ENCODE results near the gene NR5A1. TPM values are rescaled to one million over a fixed set of nuclear protein-coding genes. Genes with fewer than 3 reads are reported as not detected.

NR5A1 gene
- under 1 TPM in 1 of 2 donors, not detected in 1; 0.02 TPM for polyA plus RNA-seq

- Histone ChIP-seq H3K9me3 (ENCODE audit: control insufficient read depth in 2 of 2, insufficient read depth in 1 of 2, low read depth in 1 of 2, low read length in 1 of 2) (peaks cover 0 to 5% of the 10 kb centered on the region in 2 donors), H3K36me3 (ENCODE audit: control insufficient read depth in 2 of 2, insufficient read depth in 2 of 2, low read length in 1 of 2) (no peaks in the 10 kb centered on the region), H3K27me3 (ENCODE audit: control insufficient read depth in 1 of 2, insufficient read depth in 2 of 2, low read length in 2 of 2) (peaks cover 0 to 26% of the 10 kb centered on the region in 2 donors), H3K4me3 (ENCODE audit: low read depth in 1 of 2, low read length in 2 of 2) (no peak within 1 kb of the TSS), H3K4me1 (ENCODE audit: control insufficient read depth in 2 of 2, insufficient read depth in 2 of 2, low read length in 1 of 2) (peaks cover 10 to 12% of the 10 kb centered on the region in 2 donors), H3K27ac (ENCODE audit: low read depth in 2 of 2, low read length in 1 of 2) (no peak within 1 kb of the TSS)
- WGBS, 2 donors: 94 to 96% methylated on average over 30 to 34 of the region's 34 CpGs
Observed at GRCh38 chr9:124506931-124507879, at the start of gene NR5A1. NR5A1 (minus strand) TSS chr9:124507399; CDS start chr9:124503395, 4,004 bp downstream.

- Histone ChIP-seq H3K4me3 (ENCODE audit: low read depth in 1 of 2, low read length in 2 of 2) (no peak overlapping the region), H3K27me3 (ENCODE audit: control insufficient read depth in 1 of 2, insufficient read depth in 2 of 2, low read length in 2 of 2) (no peaks in the 10 kb centered on the region), H3K36me3 (ENCODE audit: control insufficient read depth in 2 of 2, insufficient read depth in 2 of 2, low read length in 1 of 2) (no peaks in the 10 kb centered on the region), H3K27ac (ENCODE audit: low read depth in 2 of 2, low read length in 1 of 2) (no peak overlapping the region), H3K4me1 (ENCODE audit: control insufficient read depth in 2 of 2, insufficient read depth in 2 of 2, low read length in 1 of 2) (peaks cover 0 to 2% of the 10 kb centered on the region in 2 donors), H3K9me3 (ENCODE audit: control insufficient read depth in 2 of 2, insufficient read depth in 1 of 2, low read depth in 1 of 2, low read length in 1 of 2) (no peaks in the 10 kb centered on the region)
- 65 to 75% methylated on average over 3 of the region's 3 CpGs for WGBS, 2 donors
Observed at GRCh38 chr9:124555043-124555442, 47.8 kb upstream of the NR5A1 start.

GRCh38 chr9:124553738-124554137, 46.5 kb upstream of the NR5A1 start:
- WGBS, 2 donors: 59 to 61% methylated on average over 3 of the region's 3 CpGs
- H3K4me1 ChIP-seq (ENCODE audit: control insufficient read depth in 2 of 2, insufficient read depth in 2 of 2, low read length in 1 of 2): peaks cover 0 to 2% of the 10 kb centered on the region in 2 donors

GRCh38 chr9:124552273-124552605, 45.0 kb upstream of the NR5A1 start:
- no peaks in the 10 kb centered on the region for H3K36me3 ChIP-seq (ENCODE audit: control insufficient read depth in 2 of 2, insufficient read depth in 2 of 2, low read length in 1 of 2)
- WGBS, 2 donors: 94 to 97% methylated on average over 2 of the region's 2 CpGs
- H3K27me3 ChIP-seq (ENCODE audit: control insufficient read depth in 1 of 2, insufficient read depth in 2 of 2, low read length in 2 of 2): no peaks in the 10 kb centered on the region
- peaks cover 0 to 2% of the 10 kb centered on the region in 2 donors for H3K4me1 ChIP-seq (ENCODE audit: control insufficient read depth in 2 of 2, insufficient read depth in 2 of 2, low read length in 1 of 2)
- peak overlapping the region in 1 of 2 donors; percentile 6 for H3K27ac ChIP-seq (ENCODE audit: low read depth in 2 of 2, low read length in 1 of 2)
- H3K4me3 ChIP-seq (ENCODE audit: low read depth in 1 of 2, low read length in 2 of 2): no peak overlapping the region
- no peaks in the 10 kb centered on the region for H3K9me3 ChIP-seq (ENCODE audit: control insufficient read depth in 2 of 2, insufficient read depth in 1 of 2, low read depth in 1 of 2, low read length in 1 of 2)

More at GRCh38 chr9:124553738-124554137, 46.5 kb upstream of the NR5A1 start:
- no peaks in the 10 kb centered on the region for H3K36me3 ChIP-seq (ENCODE audit: control insufficient read depth in 2 of 2, insufficient read depth in 2 of 2, low read length in 1 of 2)
- no peak overlapping the region for H3K27ac ChIP-seq (ENCODE audit: low read depth in 2 of 2, low read length in 1 of 2)
- H3K27me3 ChIP-seq (ENCODE audit: control insufficient read depth in 1 of 2, insufficient read depth in 2 of 2, low read length in 2 of 2): no peaks in the 10 kb centered on the region
- no peaks in the 10 kb centered on the region for H3K9me3 ChIP-seq (ENCODE audit: control insufficient read depth in 2 of 2, insufficient read depth in 1 of 2, low read depth in 1 of 2, low read length in 1 of 2)
- H3K4me3 ChIP-seq (ENCODE audit: low read depth in 1 of 2, low read length in 2 of 2): no peak overlapping the region

GRCh38 chr9:124551472-124552272, 44.5 kb upstream of the NR5A1 start:
- 25 to 30% methylated on average over 4 of the region's 4 CpGs for WGBS, 2 donors
- H3K4me1 ChIP-seq (ENCODE audit: control insufficient read depth in 2 of 2, insufficient read depth in 2 of 2, low read length in 1 of 2): peaks cover 0 to 2% of the 10 kb centered on the region in 2 donors
- H3K27me3 ChIP-seq (ENCODE audit: control insufficient read depth in 1 of 2, insufficient read depth in 2 of 2, low read length in 2 of 2): no peaks in the 10 kb centered on the region
- no peaks in the 10 kb centered on the region for H3K9me3 ChIP-seq (ENCODE audit: control insufficient read depth in 2 of 2, insufficient read depth in 1 of 2, low read depth in 1 of 2, low read length in 1 of 2)
- H3K27ac ChIP-seq (ENCODE audit: low read depth in 2 of 2, low read length in 1 of 2): peak overlapping the region in 1 of 2 donors; percentile 6
- no peak overlapping the region for H3K4me3 ChIP-seq (ENCODE audit: low read depth in 1 of 2, low read length in 2 of 2)
- H3K36me3 ChIP-seq (ENCODE audit: control insufficient read depth in 2 of 2, insufficient read depth in 2 of 2, low read length in 1 of 2): no peaks in the 10 kb centered on the region

GRCh38 chr9:124550072-124550471, 42.9 kb upstream of the NR5A1 start:
- Histone ChIP-seq H3K27ac (ENCODE audit: low read depth in 2 of 2, low read length in 1 of 2) (no peak overlapping the region), H3K36me3 (ENCODE audit: control insufficient read depth in 2 of 2, insufficient read depth in 2 of 2, low read length in 1 of 2) (no peaks in the 10 kb centered on the region), H3K4me3 (ENCODE audit: low read depth in 1 of 2, low read length in 2 of 2) (no peak overlapping the region), H3K4me1 (ENCODE audit: control insufficient read depth in 2 of 2, insufficient read depth in 2 of 2, low read length in 1 of 2) (peaks cover 0 to 2% of the 10 kb centered on the region in 2 donors), H3K27me3 (ENCODE audit: control insufficient read depth in 1 of 2, insufficient read depth in 2 of 2, low read length in 2 of 2) (no peaks in the 10 kb centered on the region), H3K9me3 (ENCODE audit: control insufficient read depth in 2 of 2, insufficient read depth in 1 of 2, low read depth in 1 of 2, low read length in 1 of 2) (no peaks in the 10 kb centered on the region)
- WGBS, 2 donors: 83 to 85% methylated on average over 2 of the region's 2 CpGs

- H3K27ac ChIP-seq (ENCODE audit: low read depth in 2 of 2, low read length in 1 of 2): no peak overlapping the region
- WGBS, 2 donors: 48 to 52% methylated on average over 1 of the region's 1 CpG
- H3K9me3 ChIP-seq (ENCODE audit: control insufficient read depth in 2 of 2, insufficient read depth in 1 of 2, low read depth in 1 of 2, low read length in 1 of 2): no peaks in the 10 kb centered on the region
- H3K4me3 ChIP-seq (ENCODE audit: low read depth in 1 of 2, low read length in 2 of 2): no peak overlapping the region
- peaks cover 0 to 2% of the 10 kb centered on the region in 2 donors for H3K4me1 ChIP-seq (ENCODE audit: control insufficient read depth in 2 of 2, insufficient read depth in 2 of 2, low read length in 1 of 2)
- H3K27me3 ChIP-seq (ENCODE audit: control insufficient read depth in 1 of 2, insufficient read depth in 2 of 2, low read length in 2 of 2): no peaks in the 10 kb centered on the region
- no peaks in the 10 kb centered on the region for H3K36me3 ChIP-seq (ENCODE audit: control insufficient read depth in 2 of 2, insufficient read depth in 2 of 2, low read length in 1 of 2)
Observed at GRCh38 chr9:124549016-124549415, 41.8 kb upstream of the NR5A1 start.

- H3K4me3 ChIP-seq (ENCODE audit: low read depth in 1 of 2, low read length in 2 of 2): no peak overlapping the region
- H3K36me3 ChIP-seq (ENCODE audit: control insufficient read depth in 2 of 2, insufficient read depth in 2 of 2, low read length in 1 of 2): no peaks in the 10 kb centered on the region
- no peaks in the 10 kb centered on the region for H3K4me1 ChIP-seq (ENCODE audit: control insufficient read depth in 2 of 2, insufficient read depth in 2 of 2, low read length in 1 of 2)
- H3K9me3 ChIP-seq (ENCODE audit: control insufficient read depth in 2 of 2, insufficient read depth in 1 of 2, low read depth in 1 of 2, low read length in 1 of 2): no peaks in the 10 kb centered on the region
- WGBS, 2 donors: 94 to 95% methylated on average over 2 of the region's 2 CpGs
- no peak overlapping the region for H3K27ac ChIP-seq (ENCODE audit: low read depth in 2 of 2, low read length in 1 of 2)
- H3K27me3 ChIP-seq (ENCODE audit: control insufficient read depth in 1 of 2, insufficient read depth in 2 of 2, low read length in 2 of 2): no peaks in the 10 kb centered on the region
Observed at GRCh38 chr9:124544535-124544934, 37.3 kb upstream of the NR5A1 start.

- H3K27ac ChIP-seq (ENCODE audit: low read depth in 2 of 2, low read length in 1 of 2): no peak overlapping the region
- no peaks in the 10 kb centered on the region for H3K27me3 ChIP-seq (ENCODE audit: control insufficient read depth in 1 of 2, insufficient read depth in 2 of 2, low read length in 2 of 2)
- H3K9me3 ChIP-seq (ENCODE audit: control insufficient read depth in 2 of 2, insufficient read depth in 1 of 2, low read depth in 1 of 2, low read length in 1 of 2): no peaks in the 10 kb centered on the region
- no peaks in the 10 kb centered on the region for H3K4me1 ChIP-seq (ENCODE audit: control insufficient read depth in 2 of 2, insufficient read depth in 2 of 2, low read length in 1 of 2)
- no peak overlapping the region for H3K4me3 ChIP-seq (ENCODE audit: low read depth in 1 of 2, low read length in 2 of 2)
- H3K36me3 ChIP-seq (ENCODE audit: control insufficient read depth in 2 of 2, insufficient read depth in 2 of 2, low read length in 1 of 2): no peaks in the 10 kb centered on the region
Observed at GRCh38 chr9:124541824-124542223, 34.6 kb upstream of the NR5A1 start.
